Measurements from ENCODE around the gene AKAP13. TPM values are rescaled to one million over a fixed set of nuclear protein-coding genes. Genes with fewer than 3 reads are reported as not detected.

Gene AKAP13
- polyA plus RNA-seq, 1 donor from 2014 or later: 10.0 TPM

- H3K4me3 ChIP-seq (ENCODE audit: low read length): no peak overlapping the region
- no peak overlapping the region for H3K4me2 ChIP-seq (ENCODE audit: low read length)
- no peaks in the 10 kb centered on the region for H3F3A ChIP-seq (ENCODE audit: insufficient read depth, low read length, poor library complexity, severe bottlenecking)
- no peak overlapping the region for H3K9ac ChIP-seq (ENCODE audit: low read length)
- no peaks in the 10 kb centered on the region for H3K36me3 ChIP-seq (ENCODE audit: insufficient read depth, low read length)
- H3K27ac ChIP-seq (ENCODE audit: low read length): no peak overlapping the region
- no peaks in the 10 kb centered on the region for H3K79me2 ChIP-seq (replicated peaks; ENCODE audit: insufficient read depth, low read length)
- no peaks in the 10 kb centered on the region for H3K27me3 ChIP-seq (ENCODE audit: insufficient read depth, low read depth, low read length)
- H2AFZ ChIP-seq (ENCODE audit: low read depth, low read length): no peak overlapping the region
- TF ChIP-seq SMC3 (conservative IDR thresholded peaks at IDR 0.05; ENCODE audit: poor library complexity) (no peak), REST (IDR thresholded peaks at IDR 0.05; ENCODE audit: borderline replicate concordance) (no peak), TAF1 (IDR thresholded peaks at IDR 0.05; ENCODE audit: low read depth) (no peak), MXI1 (conservative IDR thresholded peaks at IDR 0.05; ENCODE audit: poor library complexity, severe bottlenecking) (no peak), EZH2 (IDR thresholded peaks at IDR 0.05; ENCODE audit: borderline replicate concordance, insufficient read depth, low read length, poor library complexity, severe bottlenecking) (no peak), EP300 (conservative IDR thresholded peaks at IDR 0.05; ENCODE audit: poor library complexity, severe bottlenecking) (no peak), RAD21 (conservative IDR thresholded peaks at IDR 0.05) (no peak), POLR2AphosphoS5 (IDR thresholded peaks at IDR 0.05) (no peak)
- TF ChIP-seq, protein P1, sequence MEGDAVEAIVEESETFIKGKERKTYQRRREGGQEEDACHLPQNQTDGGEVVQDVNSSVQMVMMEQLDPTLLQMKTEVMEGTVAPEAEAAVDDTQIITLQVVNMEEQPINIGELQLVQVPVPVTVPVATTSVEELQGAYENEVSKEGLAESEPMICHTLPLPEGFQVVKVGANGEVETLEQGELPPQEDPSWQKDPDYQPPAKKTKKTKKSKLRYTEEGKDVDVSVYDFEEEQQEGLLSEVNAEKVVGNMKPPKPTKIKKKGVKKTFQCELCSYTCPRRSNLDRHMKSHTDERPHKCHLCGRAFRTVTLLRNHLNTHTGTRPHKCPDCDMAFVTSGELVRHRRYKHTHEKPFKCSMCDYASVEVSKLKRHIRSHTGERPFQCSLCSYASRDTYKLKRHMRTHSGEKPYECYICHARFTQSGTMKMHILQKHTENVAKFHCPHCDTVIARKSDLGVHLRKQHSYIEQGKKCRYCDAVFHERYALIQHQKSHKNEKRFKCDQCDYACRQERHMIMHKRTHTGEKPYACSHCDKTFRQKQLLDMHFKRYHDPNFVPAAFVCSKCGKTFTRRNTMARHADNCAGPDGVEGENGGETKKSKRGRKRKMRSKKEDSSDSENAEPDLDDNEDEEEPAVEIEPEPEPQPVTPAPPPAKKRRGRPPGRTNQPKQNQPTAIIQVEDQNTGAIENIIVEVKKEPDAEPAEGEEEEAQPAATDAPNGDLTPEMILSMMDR (IDR thresholded peaks at IDR 0.05; ENCODE audit: poor library complexity, severe bottlenecking): no peak
- no peaks in the 10 kb centered on the region for H3K9me3 ChIP-seq (ENCODE audit: low read length)
- H3K9me2 ChIP-seq (ENCODE audit: insufficient read depth, low read length): no peaks in the 10 kb centered on the region
- H4K20me1 ChIP-seq (ENCODE audit: insufficient read depth): no peaks in the 10 kb centered on the region
Observed at GRCh38 chr15:85331655-85332285, 48.6 kb upstream of the AKAP13 start.

DNA sequence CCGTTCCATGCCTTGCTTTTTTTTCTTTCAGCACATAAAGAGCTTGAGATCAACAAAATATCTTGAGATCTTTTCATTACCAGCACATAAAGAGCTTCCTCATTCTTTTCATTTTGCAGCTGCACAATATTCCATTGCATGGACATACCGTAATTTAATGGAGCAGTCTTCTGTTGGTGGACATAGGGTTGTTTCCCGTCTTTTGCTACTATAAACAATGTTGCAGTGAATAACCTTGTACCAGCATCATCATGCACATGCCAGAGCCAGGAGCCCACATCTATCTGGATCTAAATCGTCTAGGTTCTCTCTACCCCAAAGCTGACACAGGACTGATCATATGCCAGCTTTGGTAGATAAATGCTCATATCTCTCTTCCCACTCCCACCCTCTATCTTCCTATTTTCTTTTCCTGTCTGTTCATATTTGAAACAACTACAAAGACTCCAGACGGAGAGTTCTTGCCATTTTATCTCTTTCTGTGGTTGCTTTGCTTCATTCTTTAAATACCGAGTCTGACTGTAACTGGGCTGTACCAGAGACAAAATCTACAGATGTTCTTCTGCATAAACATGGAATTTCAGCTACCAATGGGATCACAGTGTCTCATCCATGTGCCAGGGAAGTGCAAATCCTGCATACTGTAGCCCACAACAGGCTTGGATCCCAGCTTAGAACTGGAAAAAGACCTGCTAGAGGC, 47.1 kb upstream of the AKAP13 start:
- Histone ChIP-seq H3K36me3 (ENCODE audit: insufficient read depth, low read length) (no peaks in the 10 kb centered on the region), H4K20me1 (ENCODE audit: insufficient read depth) (no peaks in the 10 kb centered on the region), H2AFZ (ENCODE audit: low read depth, low read length) (no peak overlapping the region), H3K79me2 (replicated peaks; ENCODE audit: insufficient read depth, low read length) (no peaks in the 10 kb centered on the region), H3K27ac (ENCODE audit: low read length) (no peak overlapping the region), H3F3A (ENCODE audit: insufficient read depth, low read length, poor library complexity, severe bottlenecking) (no peaks in the 10 kb centered on the region), H3K9me3 (ENCODE audit: low read length) (no peaks in the 10 kb centered on the region), H3K9me2 (ENCODE audit: insufficient read depth, low read length) (no peaks in the 10 kb centered on the region), H3K9ac (ENCODE audit: low read length) (no peak overlapping the region), H3K27me3 (ENCODE audit: insufficient read depth, low read depth, low read length) (no peaks in the 10 kb centered on the region), H3K4me3 (ENCODE audit: low read length) (no peak overlapping the region), H3K4me2 (ENCODE audit: low read length) (no peak overlapping the region)
- TF ChIP-seq EZH2 (IDR thresholded peaks at IDR 0.05; ENCODE audit: borderline replicate concordance, insufficient read depth, low read length, poor library complexity, severe bottlenecking): no peak
- no peak for TF ChIP-seq TAF1 (IDR thresholded peaks at IDR 0.05; ENCODE audit: low read depth)
- TF ChIP-seq SMC3 (conservative IDR thresholded peaks at IDR 0.05; ENCODE audit: poor library complexity): no peak
- no peak for TF ChIP-seq MXI1 (conservative IDR thresholded peaks at IDR 0.05; ENCODE audit: poor library complexity, severe bottlenecking)
- no peak for TF ChIP-seq POLR2AphosphoS5 (IDR thresholded peaks at IDR 0.05)
- TF ChIP-seq, protein P1 (IDR thresholded peaks at IDR 0.05; ENCODE audit: poor library complexity, severe bottlenecking): no peak
- no peak for TF ChIP-seq REST (IDR thresholded peaks at IDR 0.05; ENCODE audit: borderline replicate concordance)
- TF ChIP-seq RAD21 (conservative IDR thresholded peaks at IDR 0.05): no peak
- no peak for TF ChIP-seq EP300 (conservative IDR thresholded peaks at IDR 0.05; ENCODE audit: poor library complexity, severe bottlenecking)

Data from neural cell (in vitro differentiated cells).